CD14-positive monocyte (primary cell): Measurements from ENCODE around the gene CNTNAP2. TPM values are rescaled to one million over a fixed set of nuclear protein-coding genes. Genes with fewer than 3 reads are reported as not detected.

Experiments
- DNase-seq, 3 donors: peaks; one replicate each; pipeline ENCODE4 v3.0.0-alpha.2; 2011 to 2022
- H2AFZ ChIP-seq: 2 replicates; pipeline ENCODE4 v1.6.0; 2012; ENCODE audit warnings: mild to moderate bottlenecking, low read depth, low read length, inconsistent platforms; ENCODE audit not compliant: insufficient read depth, poor library complexity, severe bottlenecking
- H3K27ac ChIP-seq, 2 donors: 1 replicate in 1 of 2; 2 replicates in 1 of 2; pipeline ENCODE4 v1.5.1; 2012 to 2013; ENCODE audit warnings: low read length in 2 of 2, control low read depth in 1 of 2, inconsistent platforms in 1 of 2, low read depth in 1 of 2, mild to moderate bottlenecking in 1 of 2
- H3K27me3 ChIP-seq, 2 donors: one replicate each; pipeline versions ENCODE4 v1.6.0 to v1.6.1; 2011 to 2013; ENCODE audit warnings: low read length in 2 of 2; ENCODE audit not compliant: control insufficient read depth in 2 of 2, insufficient read depth in 2 of 2
- H3K36me3 ChIP-seq, 2 donors: replicated peaks in 1 of 2; 1 replicate in 1 of 2; 2 replicates in 1 of 2; pipeline versions ENCODE4 v1.5.1 to v1.6.1; 2012 to 2013; ENCODE audit warnings: low read length in 2 of 2, control low read depth in 1 of 2, inconsistent platforms in 1 of 2, mild to moderate bottlenecking in 1 of 2; ENCODE audit not compliant: insufficient read depth in 2 of 2, control insufficient read depth in 1 of 2
- H3K4me1 ChIP-seq, 2 donors: 1 replicate in 1 of 2; 2 replicates in 1 of 2; pipeline versions ENCODE4 v1.5.1 to v1.6.1; 2012 to 2013; ENCODE audit warnings: low read length in 2 of 2, control low read depth in 1 of 2, inconsistent platforms in 1 of 2, mild to moderate bottlenecking in 1 of 2, moderate library complexity in 1 of 2; ENCODE audit not compliant: insufficient read depth in 2 of 2, control insufficient read depth in 1 of 2
- H3K4me2 ChIP-seq: replicated peaks from 2 replicates; pipeline ENCODE3; 2012; ENCODE audit warnings: low read length, moderate library complexity, mild to moderate bottlenecking; ENCODE audit not compliant: poor library complexity, severe bottlenecking; ENCODE audit errors: extremely low read depth
- H3K4me3 ChIP-seq, 3 experiments: fragments of 200-600 bp in 1 of 3; sonication (generic) in 1 of 3; replicated peaks in 1 of 3; 1 replicate in 2 of 3; 2 replicates in 1 of 3; pipeline ENCODE4 v1.5.1; 2011 to 2013; ENCODE audit warnings: low read length in 3 of 3, mild to moderate bottlenecking in 3 of 3, control low read depth in 2 of 3, low read depth in 2 of 3, inconsistent platforms in 1 of 3, moderate library complexity in 1 of 3
- H3K79me2 ChIP-seq: 2 replicates; pipeline ENCODE4 v1.6.0; 2012; ENCODE audit warnings: mild to moderate bottlenecking, control low read depth, inconsistent platforms, low read length, moderate library complexity; ENCODE audit not compliant: insufficient read depth
- H3K9ac ChIP-seq: 2 replicates; pipeline ENCODE4 v1.6.0; 2017; ENCODE audit warnings: low read length, mild to moderate bottlenecking; ENCODE audit not compliant: insufficient read depth, poor library complexity, severe bottlenecking
- H3K9me3 ChIP-seq, 2 donors: replicated peaks in 1 of 2; 1 replicate in 1 of 2; 2 replicates in 1 of 2; pipeline versions ENCODE4 v1.5.1 to v1.6.1; 2012 to 2013; ENCODE audit warnings: low read length in 2 of 2, control low read depth in 1 of 2; ENCODE audit not compliant: control insufficient read depth in 1 of 2, insufficient read depth in 1 of 2
- H4K20me1 ChIP-seq: 2 replicates; pipeline ENCODE4 v1.6.0; 2012; ENCODE audit warnings: mild to moderate bottlenecking, low read length, control low read depth, moderate library complexity; ENCODE audit not compliant: insufficient read depth
- H3K27ac Mint-ChIP-seq, 7 donors: one replicate each; pipeline ENCODE4 v1.8.0; 2020; ENCODE audit warnings: mild to moderate bottlenecking in 7 of 7, mixed read lengths in 7 of 7, moderate library complexity in 6 of 7, inconsistent platforms in 2 of 7
- H3K27me3 Mint-ChIP-seq, 3 donors: one replicate each; pipeline ENCODE4 v1.8.0; 2021 to 2022; ENCODE audit warnings: low read depth in 3 of 3, mild to moderate bottlenecking in 3 of 3, mixed read lengths in 3 of 3, moderate library complexity in 3 of 3, inconsistent platforms in 1 of 3
- H3K36me3 Mint-ChIP-seq, 2 donors: one replicate each; pipeline ENCODE4 v1.8.0; 2020; ENCODE audit warnings: mixed read lengths in 2 of 2, inconsistent platforms in 1 of 2, mild to moderate bottlenecking in 1 of 2
- H3K4me1 Mint-ChIP-seq: one replicate; pipeline ENCODE4 v1.8.0; 2020; ENCODE audit warnings: mild to moderate bottlenecking, mixed read lengths
- H3K4me3 Mint-ChIP-seq, 2 donors: one replicate each; pipeline ENCODE4 v1.8.0; 2020; ENCODE audit warnings: mild to moderate bottlenecking in 2 of 2, mixed read lengths in 2 of 2, moderate library complexity in 1 of 2
- H3K9me3 Mint-ChIP-seq, 7 donors: one replicate each; pipeline ENCODE4 v1.8.0; 2020 to 2022; ENCODE audit warnings: mixed read lengths in 7 of 7, mild to moderate bottlenecking in 6 of 7, moderate library complexity in 6 of 7, inconsistent platforms in 2 of 7
- WGBS: methylation state at CpG from one replicate; pipeline ENCODE4 v1.1.5; 2013; ENCODE audit warnings: missing lambda C conversion rate; ENCODE audit not compliant: insufficient coverage; 5-methylcytosine and 5-hydroxymethylcytosine counted together
- intact Hi-C, 2 donors: fragments of 100-400 bp; cut with micrococcal nuclease; formaldehyde crosslinking; loops; one replicate each; pipeline versions ENCODE4 v1.15.0 to v1.15.1; 2023
- polyA plus RNA-seq, 3 donors: library from polyadenylated mRNA; depleted of rRNA in 1 of 3; unstranded in 2 of 3; stranded (reverse) in 1 of 3; fragments of 300-500 nt in 2 of 3; fragments of >200 nt in 1 of 3; fragmentation: Illumina TruSeq in 2 of 3; gene quantifications; 1 replicate in 2 of 3; 2 replicates in 1 of 3; pipeline ENCODE4 v1.2.3, GENCODE V29; 2012 to 2021
- TF ChIP-seq, protein P1 (sequence below): fragments of 200-600 bp; IDR thresholded peaks from one replicate; pipeline ENCODE4 v1.8.0; 2022; ENCODE audit warnings: antibody characterized with exemption, mild to moderate bottlenecking

The CNTNAP2 gene
- polyA plus RNA-seq, 3 donors, result 0.01 TPM; not detected in 2

DNA sequence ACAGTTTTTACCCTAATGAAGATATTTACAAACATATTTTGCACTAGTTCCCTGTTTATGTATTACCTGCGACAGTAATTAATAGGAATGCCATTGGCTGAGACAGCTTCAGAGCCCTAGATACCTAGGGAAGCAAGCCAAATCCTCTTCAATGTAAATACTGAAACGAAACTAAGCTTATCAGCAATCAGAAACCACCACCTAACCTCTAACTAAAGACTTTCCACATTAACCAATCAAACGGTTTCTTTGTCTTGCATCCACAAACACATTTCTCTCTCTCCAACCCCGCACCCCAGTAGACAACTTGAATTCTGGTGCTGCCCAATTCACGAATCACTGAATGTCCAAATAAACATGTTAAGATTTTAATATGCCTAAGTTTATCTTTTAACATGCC lies 1999.6 kb downstream of the CNTNAP2 start:
- no peak overlapping the region for H3K27ac Mint-ChIP-seq
- H4K20me1 ChIP-seq, result no peaks in the 10 kb centered on the region
- TF ChIP-seq, protein P1, sequence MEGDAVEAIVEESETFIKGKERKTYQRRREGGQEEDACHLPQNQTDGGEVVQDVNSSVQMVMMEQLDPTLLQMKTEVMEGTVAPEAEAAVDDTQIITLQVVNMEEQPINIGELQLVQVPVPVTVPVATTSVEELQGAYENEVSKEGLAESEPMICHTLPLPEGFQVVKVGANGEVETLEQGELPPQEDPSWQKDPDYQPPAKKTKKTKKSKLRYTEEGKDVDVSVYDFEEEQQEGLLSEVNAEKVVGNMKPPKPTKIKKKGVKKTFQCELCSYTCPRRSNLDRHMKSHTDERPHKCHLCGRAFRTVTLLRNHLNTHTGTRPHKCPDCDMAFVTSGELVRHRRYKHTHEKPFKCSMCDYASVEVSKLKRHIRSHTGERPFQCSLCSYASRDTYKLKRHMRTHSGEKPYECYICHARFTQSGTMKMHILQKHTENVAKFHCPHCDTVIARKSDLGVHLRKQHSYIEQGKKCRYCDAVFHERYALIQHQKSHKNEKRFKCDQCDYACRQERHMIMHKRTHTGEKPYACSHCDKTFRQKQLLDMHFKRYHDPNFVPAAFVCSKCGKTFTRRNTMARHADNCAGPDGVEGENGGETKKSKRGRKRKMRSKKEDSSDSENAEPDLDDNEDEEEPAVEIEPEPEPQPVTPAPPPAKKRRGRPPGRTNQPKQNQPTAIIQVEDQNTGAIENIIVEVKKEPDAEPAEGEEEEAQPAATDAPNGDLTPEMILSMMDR, result no peak
- no peak overlapping the region for H3K9ac ChIP-seq
- H3K27me3 ChIP-seq, result no peaks in the 10 kb centered on the region
- H3K36me3 ChIP-seq, result no peaks in the 10 kb centered on the region
- H3K4me1 Mint-ChIP-seq, result no peaks in the 10 kb centered on the region
- no peak overlapping the region for H2AFZ ChIP-seq
- H3K4me1 ChIP-seq, result no peaks in the 10 kb centered on the region
- WGBS, result 33% methylated on average over 2 of the region's 5 CpGs
- no peaks in the 10 kb centered on the region for H3K9me3 ChIP-seq
- no peaks in the 10 kb centered on the region for H3K79me2 ChIP-seq
- H3K4me3 ChIP-seq, result no peak overlapping the region
- H3K4me2 ChIP-seq, result no peak overlapping the region
- peaks cover 1 to 6% (median 2%) of the 10 kb centered on the region in 3 donors for H3K27me3 Mint-ChIP-seq
- intact Hi-C loops, result no loop called here
- peaks cover 0 to 10% (median 2%) of the 10 kb centered on the region in 7 donors for H3K9me3 Mint-ChIP-seq
- no peak overlapping the region for H3K27ac ChIP-seq
- no peaks in the 10 kb centered on the region for H3K36me3 Mint-ChIP-seq
- no peak for DNase-seq
- H3K4me3 Mint-ChIP-seq, result no peak overlapping the region

DNA sequence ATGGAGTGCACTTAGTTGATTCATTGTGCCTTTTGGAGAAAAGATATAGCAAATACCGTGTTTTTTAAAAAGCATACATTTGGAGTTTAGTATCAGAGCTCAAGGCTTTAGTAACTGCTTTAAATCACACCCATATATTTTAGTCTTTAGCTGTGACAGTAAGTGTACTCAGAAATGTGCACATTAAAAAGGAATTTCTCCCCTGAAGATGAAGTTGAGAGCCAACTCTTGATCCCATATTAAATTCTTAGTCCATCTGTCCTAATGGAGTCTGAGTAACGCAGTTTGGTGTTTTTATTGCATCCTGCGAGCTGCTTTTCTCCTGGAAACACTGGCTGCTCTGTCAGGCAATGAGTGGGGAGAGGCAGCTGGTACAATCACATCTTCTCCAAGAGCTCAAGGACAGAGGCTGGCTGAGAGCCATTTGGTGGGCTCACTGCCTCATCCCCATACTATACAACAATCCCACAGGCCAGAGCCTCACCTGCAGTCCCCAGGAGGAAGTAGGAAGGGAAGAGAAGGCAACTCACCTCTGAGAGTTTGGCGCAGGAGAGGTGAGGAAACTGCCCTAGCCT lies 2000.3 kb downstream of the CNTNAP2 start:
- Histone ChIP-seq H2AFZ (no peak overlapping the region), H3K27ac (no peak overlapping the region), H3K4me2 (no peak overlapping the region), H3K4me1 (no peaks in the 10 kb centered on the region), H4K20me1 (no peaks in the 10 kb centered on the region), H3K9ac (no peak overlapping the region), H3K9me3 (peaks cover 0 to under 1% of the 10 kb centered on the region in 2 donors), H3K79me2 (no peaks in the 10 kb centered on the region), H3K36me3 (no peaks in the 10 kb centered on the region), H3K27me3 (no peaks in the 10 kb centered on the region), H3K4me3 (no peak overlapping the region)
- Mint-ChIP-seq H3K9me3 (peaks cover 0 to 10% (median 2%) of the 10 kb centered on the region in 7 donors), H3K27ac (no peak overlapping the region), H3K4me3 (no peak overlapping the region), H3K36me3 (no peaks in the 10 kb centered on the region), H3K4me1 (no peaks in the 10 kb centered on the region), H3K27me3 (peaks cover 0 to 6% (median 2%) of the 10 kb centered on the region in 3 donors)
- intact Hi-C loops, result no loop called here
- DNase-seq, result no peak
- TF ChIP-seq, protein P1, result no peak
- no CpG with 5 or more reads among the region's 4 CpGs for WGBS
